ENCODE results near the gene IGF2BP2. TPM values are rescaled to one million over a fixed set of nuclear protein-coding genes. Genes with fewer than 3 reads are reported as not detected.

IGF2BP2 gene
- total and polyA plus RNA-seq, 2 of the 4 experiments (the other 2 are of a cell fraction): 23.4 to 88.2 TPM

DNA sequence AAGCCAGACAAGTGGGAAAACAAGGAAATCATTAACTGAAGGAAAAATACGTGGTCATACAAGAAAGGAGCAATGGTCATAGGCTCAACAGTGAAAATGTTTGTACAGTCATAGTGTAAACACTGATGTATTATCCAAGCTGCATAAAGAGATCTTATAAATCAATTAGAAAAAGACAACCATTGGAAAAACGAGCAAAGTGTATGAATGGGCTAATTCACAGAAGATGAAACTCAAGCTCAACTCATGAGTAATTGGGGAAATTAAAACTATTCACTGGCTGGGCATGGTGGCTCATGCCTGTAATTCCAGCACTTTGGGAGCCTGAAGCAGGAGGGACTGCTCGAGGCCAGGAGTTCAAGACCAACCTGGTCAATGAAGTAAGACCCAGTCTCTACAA is 6.4 kb upstream of the IGF2BP2 start:
- no peak overlapping the region for H2AK5ac ChIP-seq (ENCODE audit: low read depth, low read length)
- H2AK9ac ChIP-seq (replicated peaks; ENCODE audit: low read depth, low read length, poor library complexity): no peak overlapping the region
- H3K79me1 ChIP-seq (ENCODE audit: low read depth in 1 of 2, low read length in 2 of 2): peaks cover 17 to 20% of the 10 kb centered on the region in 2 experiments
- no peak overlapping the region for H3K23ac ChIP-seq (ENCODE audit: low read depth, low read length)
- H2BK120ac ChIP-seq (ENCODE audit: low read depth, low read length): no peak overlapping the region
- no peak overlapping the region for H2BK15ac ChIP-seq (ENCODE audit: low read depth, low read length)
- WGBS, 2 experiments (ENCODE audit: extremely low coverage in 2 of 2, insufficient read length in 1 of 2): no CpG with 5 or more reads among the region's 3 CpGs
- no peak overlapping the region for H3K9ac ChIP-seq (ENCODE audit: low read depth, low read length)
- H3K27ac ChIP-seq (ENCODE audit: insufficient read depth, low read length): no peak overlapping the region
- DNase-seq (no peak), ATAC-seq (ENCODE audit: low read depth) (no peak)
- peaks cover 5% of the 10 kb centered on the region; the same call in 1 of the 2 replicates for H4K20me1 ChIP-seq (ENCODE audit: insufficient read depth, low read length)
- no peak overlapping the region for H3K56ac ChIP-seq (ENCODE audit: extremely low read depth, insufficient read depth, low read length)
- dilution Hi-C loops (cut with HindIII; ENCODE audit: low sequenced_read_pairs, unreplicated experiment): no loop called here
- H4K5ac ChIP-seq (ENCODE audit: low read depth, low read length): no peak overlapping the region
- intact Hi-C loops (cut with micrococcal nuclease): no loop called here
- H3K4ac ChIP-seq (ENCODE audit: low read depth, low read length): no peak overlapping the region
- H3K9me1 ChIP-seq (ENCODE audit: insufficient read depth, low read length): peaks cover 3% of the 10 kb centered on the region; the same call in 1 of the 2 replicates
- no peak overlapping the region for H3K4me2 ChIP-seq (ENCODE audit: low read depth, low read length)
- H2AFZ ChIP-seq (replicated peaks; ENCODE audit: low read length, poor library complexity): no peak overlapping the region
- no peaks in the 10 kb centered on the region for H3K9me3 ChIP-seq (ENCODE audit: control insufficient read depth, insufficient read depth, low read length)
- POLR2A ChIA-PET (ENCODE audit: unreplicated experiment): interaction anchor here (0.6 kb wide), 1 partner anchor 146 kb away, joined by 5 read pairs; no protein-coding TSS in a partner anchor
- H3K27me3 ChIP-seq (ENCODE audit: control insufficient read depth, insufficient read depth, low read length): no peaks in the 10 kb centered on the region
- peaks cover 4% of the 10 kb centered on the region; the same call in 1 of the 2 replicates for H3K4me1 ChIP-seq (ENCODE audit: control insufficient read depth, insufficient read depth, low read length)
- no peak overlapping the region for H4K91ac ChIP-seq (ENCODE audit: insufficient read depth, low read depth, low read length)
- no TSS peak for BruUV-seq (replicated peaks)
- H3K14ac ChIP-seq (replicated peaks; ENCODE audit: low read depth, low read length): no peak overlapping the region
- CTCF ChIA-PET: interaction anchor here (0.6 kb wide), 1 partner anchor 155 kb away, joined by 3 read pairs; no protein-coding TSS in a partner anchor
- in situ Hi-C loops (cut with MboI; ENCODE audit: low sequenced_read_pairs): no loop called here
- H2BK5ac ChIP-seq (ENCODE audit: low read depth, low read length, poor library complexity, severe bottlenecking): no peak overlapping the region
- H3K18ac ChIP-seq (ENCODE audit: low read depth, low read length): no peak overlapping the region
- H4K8ac ChIP-seq (ENCODE audit: low read depth in 2 of 2, low read length in 2 of 2): no peak overlapping the region
- TF ChIP-seq MAFK (IDR thresholded peaks at IDR 0.05; ENCODE audit: low read depth, low read length) (no peak), MXI1 (IDR thresholded peaks at IDR 0.05; ENCODE audit: borderline replicate concordance, low read depth, low read length) (no peak), POLR2A (IDR thresholded peaks at IDR 0.05; ENCODE audit: low read depth, low read length) (no peak), NFE2L2 (IDR thresholded peaks at IDR 0.05; ENCODE audit: low read depth, low read length) (no peak), BHLHE40 (IDR thresholded peaks at IDR 0.05; ENCODE audit: low read depth, low read length) (no peak), SMC3 (IDR thresholded peaks at IDR 0.05; ENCODE audit: low read depth, low read length) (no peak)
- TF ChIP-seq, protein P1, sequence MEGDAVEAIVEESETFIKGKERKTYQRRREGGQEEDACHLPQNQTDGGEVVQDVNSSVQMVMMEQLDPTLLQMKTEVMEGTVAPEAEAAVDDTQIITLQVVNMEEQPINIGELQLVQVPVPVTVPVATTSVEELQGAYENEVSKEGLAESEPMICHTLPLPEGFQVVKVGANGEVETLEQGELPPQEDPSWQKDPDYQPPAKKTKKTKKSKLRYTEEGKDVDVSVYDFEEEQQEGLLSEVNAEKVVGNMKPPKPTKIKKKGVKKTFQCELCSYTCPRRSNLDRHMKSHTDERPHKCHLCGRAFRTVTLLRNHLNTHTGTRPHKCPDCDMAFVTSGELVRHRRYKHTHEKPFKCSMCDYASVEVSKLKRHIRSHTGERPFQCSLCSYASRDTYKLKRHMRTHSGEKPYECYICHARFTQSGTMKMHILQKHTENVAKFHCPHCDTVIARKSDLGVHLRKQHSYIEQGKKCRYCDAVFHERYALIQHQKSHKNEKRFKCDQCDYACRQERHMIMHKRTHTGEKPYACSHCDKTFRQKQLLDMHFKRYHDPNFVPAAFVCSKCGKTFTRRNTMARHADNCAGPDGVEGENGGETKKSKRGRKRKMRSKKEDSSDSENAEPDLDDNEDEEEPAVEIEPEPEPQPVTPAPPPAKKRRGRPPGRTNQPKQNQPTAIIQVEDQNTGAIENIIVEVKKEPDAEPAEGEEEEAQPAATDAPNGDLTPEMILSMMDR (conservative IDR thresholded peaks at IDR 0.05; ENCODE audit: low read depth, low read length): no peak
- TF ChIP-seq, protein P2, sequence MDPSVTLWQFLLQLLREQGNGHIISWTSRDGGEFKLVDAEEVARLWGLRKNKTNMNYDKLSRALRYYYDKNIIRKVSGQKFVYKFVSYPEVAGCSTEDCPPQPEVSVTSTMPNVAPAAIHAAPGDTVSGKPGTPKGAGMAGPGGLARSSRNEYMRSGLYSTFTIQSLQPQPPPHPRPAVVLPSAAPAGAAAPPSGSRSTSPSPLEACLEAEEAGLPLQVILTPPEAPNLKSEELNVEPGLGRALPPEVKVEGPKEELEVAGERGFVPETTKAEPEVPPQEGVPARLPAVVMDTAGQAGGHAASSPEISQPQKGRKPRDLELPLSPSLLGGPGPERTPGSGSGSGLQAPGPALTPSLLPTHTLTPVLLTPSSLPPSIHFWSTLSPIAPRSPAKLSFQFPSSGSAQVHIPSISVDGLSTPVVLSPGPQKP (IDR thresholded peaks at IDR 0.05; ENCODE audit: borderline replicate concordance, low read depth, low read length): no peak
- 0 out of 2 replicates have a peak, but pooled peaks cover 3% of the 10 kb centered on the region for H3K36me3 ChIP-seq (ENCODE audit: control insufficient read depth, insufficient read depth, low read length)
- H3K4me3 ChIP-seq (ENCODE audit: insufficient read depth, low read depth, low read length): no peak overlapping the region
- no peak overlapping the region for H2BK20ac ChIP-seq (ENCODE audit: low read depth, low read length)
